ENCODE data around the gene CHRNE.

CHRNE gene

DNA sequence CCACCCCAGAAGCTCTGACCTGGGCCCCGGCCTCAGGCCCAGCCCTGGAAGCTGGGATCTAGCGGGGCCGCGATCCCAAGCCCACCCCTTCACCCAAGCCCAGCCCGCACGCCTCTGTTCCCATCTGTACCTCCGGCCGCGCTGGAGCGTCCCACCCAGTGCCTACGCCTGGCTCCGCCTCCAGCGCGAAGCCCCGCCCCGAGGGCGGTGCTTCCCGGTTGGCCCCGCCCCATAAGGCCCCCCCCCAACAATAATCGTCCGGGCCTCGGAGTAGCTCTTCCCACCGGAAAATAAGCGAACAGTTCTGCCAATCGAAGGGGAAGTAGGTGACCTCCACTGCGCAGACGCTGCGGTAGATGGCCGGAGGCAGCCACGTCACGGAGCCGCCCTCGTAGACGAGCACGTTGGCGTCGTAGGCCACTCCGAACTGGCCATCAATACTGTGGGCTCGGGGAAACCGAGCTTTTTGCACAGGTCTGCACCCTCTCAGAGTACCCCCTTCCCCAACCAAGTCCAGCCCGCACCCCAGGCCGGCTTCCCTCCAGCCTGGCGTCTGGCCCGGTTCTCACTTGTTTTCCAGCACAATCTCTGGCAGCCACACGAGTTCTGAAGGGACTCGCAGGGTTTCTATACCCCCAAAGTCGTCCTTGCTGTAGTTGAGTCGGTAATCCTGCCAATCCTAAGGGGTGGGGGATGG lies 1.1 kb downstream of the CHRNE start:
- DNase-seq = no peak

DNA sequence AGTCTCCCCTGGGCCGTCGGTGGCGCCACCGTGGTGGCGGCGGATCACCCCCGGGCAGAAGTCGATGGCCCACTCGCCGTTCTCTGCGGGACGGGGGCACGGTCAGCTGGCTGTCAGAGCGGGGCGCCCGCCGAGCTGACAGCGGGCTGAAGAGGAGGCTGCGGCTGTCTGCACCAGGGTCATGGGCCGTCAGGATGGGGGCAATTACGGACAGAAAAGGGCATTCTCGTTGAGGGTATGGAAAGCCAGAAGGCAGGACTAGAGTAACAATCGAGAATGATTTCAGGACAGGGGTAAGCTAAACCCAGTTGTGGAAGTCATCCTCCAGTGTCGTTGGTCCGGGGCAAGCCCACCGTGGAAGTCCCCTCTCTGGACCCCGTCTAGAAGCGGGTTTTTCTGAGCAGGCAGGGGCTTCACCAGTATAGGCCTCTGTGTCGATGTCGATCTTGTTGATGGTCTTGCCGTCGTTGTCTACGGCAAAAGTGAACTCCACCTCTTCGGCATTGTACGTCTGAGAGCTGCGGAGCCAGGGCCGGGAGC lies 1.7 kb downstream of the CHRNE start:
- DNase-seq = no peak

DNA sequence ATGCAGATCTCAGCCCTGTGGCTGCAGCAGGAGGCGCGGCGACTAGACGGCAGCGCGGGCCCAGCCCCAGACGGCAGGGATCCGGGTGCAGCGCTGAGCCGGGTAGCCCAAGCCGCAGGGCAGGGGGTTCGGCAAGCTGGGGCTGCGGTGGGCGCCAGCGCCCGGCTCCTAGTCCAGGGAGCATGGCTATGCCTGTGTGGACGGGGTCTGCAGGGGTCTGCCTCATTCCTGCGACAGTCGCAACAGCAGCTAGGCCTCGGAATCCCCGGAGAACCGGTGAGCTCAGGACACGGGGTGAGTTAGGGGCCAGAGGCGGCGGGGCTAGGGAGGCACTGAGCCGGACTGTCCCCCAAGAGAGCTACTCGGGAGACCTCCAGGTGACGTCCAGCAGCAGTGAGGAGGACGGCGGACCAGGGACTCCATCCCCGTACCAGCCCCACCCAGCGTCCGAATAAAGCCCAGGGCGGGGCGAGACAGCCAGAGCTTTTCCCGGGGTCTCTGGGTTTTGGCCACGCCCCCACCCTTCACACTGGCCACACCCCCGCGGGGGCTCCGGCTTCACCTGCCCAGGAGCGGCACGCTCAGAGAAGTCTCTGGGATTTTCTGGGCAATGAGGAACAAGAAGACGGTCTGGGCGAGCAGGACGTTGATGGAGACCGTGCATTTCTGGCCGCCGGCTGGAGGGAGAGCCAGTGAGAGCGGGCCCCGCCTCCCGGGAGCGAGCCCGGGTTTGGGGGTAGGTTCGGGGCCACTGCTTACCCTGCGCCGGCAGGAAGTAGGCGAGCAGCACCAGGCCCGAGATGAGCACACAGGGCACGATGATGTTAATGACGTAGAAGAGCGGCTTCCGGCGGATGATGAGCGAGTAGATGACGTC lies 2.4 kb downstream of the CHRNE start:
- no peak for DNase-seq

DNA sequence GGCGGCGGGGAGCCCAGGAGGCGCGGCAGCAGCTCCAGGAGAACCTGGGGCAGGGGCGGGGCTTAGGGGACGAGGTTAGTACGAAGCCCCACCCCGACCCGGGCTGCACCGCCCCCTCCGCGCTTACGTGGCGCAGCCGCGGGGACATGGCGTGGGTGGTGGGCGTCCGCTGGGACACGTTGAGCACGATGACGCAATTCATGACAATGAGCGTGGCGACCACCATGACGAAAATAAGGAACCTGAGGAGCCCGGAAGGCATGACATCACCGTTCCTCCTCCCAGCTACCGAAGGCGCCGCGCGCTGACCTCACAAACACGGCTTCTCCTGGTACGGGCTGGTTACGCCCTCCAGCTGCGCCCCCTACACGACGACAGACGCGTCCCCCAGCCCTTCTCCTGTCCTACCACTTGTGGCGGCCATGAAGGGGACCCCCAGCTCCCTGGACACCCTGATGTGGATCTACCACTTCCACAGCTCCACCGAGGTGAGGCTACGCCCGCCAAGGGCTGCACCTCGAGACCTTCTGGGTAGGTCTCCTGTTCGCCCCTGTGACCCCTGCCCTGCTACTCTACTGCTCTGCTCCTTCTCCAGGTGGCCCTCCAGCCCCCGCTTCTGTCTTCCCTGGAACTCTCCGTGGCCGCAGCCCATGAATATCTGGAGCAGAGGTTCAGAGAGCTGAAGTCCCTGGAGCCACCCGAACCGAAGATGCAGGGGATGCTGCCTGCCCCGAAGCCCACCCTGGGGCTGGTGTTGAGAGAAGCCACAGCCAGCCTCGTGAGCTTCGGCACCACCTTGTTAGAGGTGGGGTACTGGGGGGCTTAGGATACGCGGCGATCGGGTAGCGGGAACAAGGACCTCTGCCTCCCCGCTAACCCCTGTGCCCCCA lies 3.3 kb downstream of the CHRNE start, which contains the start of gene C17orf107:
Gene C17orf107, plus strand, starts transcription at position 196 of the 890 bp plus-strand sequence. Its CDS starts 227 bp downstream, at position 423.
- DNase-seq = no peak

DNA sequence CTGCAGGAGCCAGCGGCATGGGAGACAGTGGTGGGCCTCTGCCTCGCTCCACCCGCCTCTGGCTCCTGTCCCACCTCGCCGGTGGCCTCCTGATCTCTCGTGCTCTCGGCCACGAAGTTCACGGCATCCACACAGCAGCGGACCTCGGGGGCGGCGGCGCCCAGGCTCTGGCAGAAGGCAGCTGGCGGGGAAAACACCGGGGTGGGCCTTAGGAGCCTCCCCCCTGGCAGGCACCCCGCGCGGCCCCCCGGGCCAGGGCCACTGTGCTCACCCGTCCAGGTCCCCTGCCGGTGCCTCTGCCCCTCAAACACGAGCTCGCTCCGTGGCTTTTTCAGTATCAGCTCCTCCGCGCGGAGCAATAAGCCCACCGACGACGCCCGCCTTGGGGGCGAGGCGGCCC lies 4.0 kb downstream of the CHRNE start:
- DNase-seq = no peak

DNA sequence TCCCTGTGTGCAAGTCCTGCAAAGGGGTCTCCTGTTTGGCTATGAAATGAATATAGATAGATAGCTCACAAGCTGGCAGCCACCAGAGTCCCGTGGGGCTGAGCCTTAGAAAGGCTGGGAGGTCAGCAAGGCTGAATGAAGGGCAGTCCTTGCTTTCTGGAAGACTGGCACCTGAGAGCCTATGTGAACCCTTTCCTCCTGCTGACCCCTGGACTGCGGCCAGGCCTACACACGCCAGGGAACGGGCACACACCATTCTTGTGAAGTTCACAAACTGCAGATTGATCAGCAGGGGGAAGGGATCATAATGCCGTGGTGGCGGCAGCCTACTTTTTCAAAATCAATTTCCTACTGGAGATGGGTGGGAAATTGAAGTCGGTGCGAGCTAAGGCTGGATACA lies 4.5 kb downstream of the CHRNE start:
- no peak for DNase-seq

DNA sequence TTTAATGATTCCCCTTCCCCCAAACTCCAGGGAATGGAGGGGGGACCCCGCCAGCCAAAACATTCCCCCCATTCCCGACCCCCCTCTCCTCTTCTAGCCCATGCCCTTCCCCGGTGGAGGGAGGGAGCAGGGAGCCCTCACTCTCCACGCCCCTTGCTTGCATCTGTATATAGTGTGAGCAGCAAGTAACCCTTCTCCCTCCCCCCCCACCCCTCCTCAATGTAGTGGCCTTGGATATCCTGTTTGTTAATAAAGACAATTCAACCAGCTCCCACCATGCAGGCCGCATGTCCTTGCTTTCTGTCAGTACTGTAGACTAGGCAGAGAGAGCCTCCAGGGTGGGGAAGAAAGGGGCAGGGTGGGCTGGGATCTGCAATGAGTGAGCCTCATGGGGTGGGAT lies 5.1 kb downstream of the CHRNE start:
- no peak for DNase-seq

DNA sequence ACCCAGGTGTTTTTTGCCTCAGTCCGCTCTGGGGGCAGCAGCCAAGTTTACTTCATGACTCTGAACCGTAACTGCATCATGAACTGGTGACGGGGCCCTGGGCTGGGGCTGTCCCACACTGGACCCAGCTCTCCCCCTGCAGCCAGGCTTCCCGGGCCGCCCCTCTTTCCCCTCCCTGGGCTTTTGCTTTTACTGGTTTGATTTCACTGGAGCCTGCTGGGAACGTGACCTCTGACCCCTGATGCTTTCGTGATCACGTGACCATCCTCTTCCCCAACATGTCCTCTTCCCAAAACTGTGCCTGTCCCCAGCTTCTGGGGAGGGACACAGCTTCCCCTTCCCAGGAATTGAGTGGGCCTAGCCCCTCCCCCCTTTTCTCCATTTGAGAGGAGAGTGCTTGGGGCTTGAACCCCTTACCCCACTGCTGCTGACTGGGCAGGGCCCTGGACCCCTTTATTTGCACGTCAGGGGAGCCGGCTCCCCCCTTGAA lies 5.7 kb downstream of the CHRNE start:
- DNase-seq = no peak

DNA sequence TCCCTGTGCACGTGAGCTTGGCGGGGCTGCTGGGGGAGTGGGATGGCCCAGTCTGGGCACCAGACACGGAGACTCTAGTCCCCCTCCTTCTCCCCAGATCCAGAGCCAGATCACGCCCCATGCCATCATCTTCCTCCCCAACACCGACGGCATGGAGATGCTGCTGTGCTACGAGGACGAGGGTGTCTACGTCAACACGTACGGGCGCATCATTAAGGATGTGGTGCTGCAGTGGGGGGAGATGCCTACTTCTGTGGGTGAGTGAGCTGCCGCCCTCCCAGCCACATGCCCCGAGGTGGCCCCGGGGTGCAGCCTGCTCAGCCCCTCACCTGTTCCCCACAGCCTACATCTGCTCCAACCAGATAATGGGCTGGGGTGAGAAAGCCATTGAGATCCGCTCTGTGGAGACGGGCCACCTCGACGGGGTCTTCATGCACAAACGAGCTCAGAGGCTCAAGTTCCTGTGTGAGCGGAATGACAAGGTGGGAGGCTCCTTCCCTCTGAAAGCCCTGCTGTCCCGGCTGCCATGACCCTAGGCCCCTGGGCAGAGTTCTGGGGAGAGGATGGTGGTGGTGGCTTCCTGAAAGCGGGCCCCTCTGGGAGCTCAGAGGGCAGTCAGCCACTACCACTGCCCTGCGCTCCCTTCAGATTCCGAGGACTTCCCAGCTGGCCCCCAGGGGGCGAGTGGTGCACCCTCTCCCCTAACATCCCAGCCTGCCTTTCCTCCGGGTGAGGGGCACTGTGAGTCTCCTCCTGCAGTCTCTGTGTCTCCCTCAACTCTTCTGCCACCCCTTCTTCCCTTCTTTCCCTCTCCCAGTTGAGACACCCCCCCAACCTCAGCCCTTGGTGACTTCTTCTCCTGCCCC lies 6.3 kb downstream of the CHRNE start:
- no peak for DNase-seq

DNA sequence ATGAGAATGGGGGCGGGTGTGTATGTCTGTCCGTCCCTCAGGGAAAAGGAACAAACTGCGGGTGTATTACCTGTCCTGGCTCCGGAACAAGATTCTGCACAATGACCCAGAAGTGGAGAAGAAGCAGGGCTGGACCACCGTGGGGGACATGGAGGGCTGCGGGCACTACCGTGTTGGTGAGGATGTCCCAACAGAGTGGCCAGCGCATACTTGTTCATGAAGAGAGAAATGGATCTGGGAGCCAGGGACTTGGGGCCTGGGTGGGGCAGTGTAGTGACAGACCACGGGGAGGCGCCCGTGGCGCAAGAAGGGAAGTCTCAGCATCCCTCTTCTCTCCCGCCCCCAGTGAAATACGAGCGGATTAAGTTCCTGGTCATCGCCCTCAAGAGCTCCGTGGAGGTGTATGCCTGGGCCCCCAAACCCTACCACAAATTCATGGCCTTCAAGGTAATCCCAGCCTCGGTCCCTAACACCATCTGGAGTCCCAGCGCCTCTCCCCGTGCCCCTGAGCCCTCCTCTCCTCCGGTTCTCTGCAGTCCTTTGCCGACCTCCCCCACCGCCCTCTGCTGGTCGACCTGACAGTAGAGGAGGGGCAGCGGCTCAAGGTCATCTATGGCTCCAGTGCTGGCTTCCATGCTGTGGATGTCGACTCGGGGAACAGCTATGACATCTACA lies 7.1 kb downstream of the CHRNE start:
- DNase-seq = no peak

DNA sequence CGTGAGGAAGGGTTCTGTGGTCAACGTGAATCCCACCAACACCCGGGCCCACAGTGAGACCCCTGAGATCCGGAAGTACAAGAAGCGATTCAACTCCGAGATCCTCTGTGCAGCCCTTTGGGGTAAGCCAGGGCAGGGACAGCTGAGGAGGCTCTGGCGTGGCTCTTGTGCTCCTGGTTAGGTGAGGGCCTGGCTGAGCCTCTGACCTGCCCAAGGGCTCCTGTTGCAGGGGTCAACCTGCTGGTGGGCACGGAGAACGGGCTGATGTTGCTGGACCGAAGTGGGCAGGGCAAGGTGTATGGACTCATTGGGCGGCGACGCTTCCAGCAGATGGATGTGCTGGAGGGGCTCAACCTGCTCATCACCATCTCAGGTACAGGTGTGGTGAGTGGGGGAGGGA lies 7.8 kb downstream of the CHRNE start:
- no peak for DNase-seq

DNA sequence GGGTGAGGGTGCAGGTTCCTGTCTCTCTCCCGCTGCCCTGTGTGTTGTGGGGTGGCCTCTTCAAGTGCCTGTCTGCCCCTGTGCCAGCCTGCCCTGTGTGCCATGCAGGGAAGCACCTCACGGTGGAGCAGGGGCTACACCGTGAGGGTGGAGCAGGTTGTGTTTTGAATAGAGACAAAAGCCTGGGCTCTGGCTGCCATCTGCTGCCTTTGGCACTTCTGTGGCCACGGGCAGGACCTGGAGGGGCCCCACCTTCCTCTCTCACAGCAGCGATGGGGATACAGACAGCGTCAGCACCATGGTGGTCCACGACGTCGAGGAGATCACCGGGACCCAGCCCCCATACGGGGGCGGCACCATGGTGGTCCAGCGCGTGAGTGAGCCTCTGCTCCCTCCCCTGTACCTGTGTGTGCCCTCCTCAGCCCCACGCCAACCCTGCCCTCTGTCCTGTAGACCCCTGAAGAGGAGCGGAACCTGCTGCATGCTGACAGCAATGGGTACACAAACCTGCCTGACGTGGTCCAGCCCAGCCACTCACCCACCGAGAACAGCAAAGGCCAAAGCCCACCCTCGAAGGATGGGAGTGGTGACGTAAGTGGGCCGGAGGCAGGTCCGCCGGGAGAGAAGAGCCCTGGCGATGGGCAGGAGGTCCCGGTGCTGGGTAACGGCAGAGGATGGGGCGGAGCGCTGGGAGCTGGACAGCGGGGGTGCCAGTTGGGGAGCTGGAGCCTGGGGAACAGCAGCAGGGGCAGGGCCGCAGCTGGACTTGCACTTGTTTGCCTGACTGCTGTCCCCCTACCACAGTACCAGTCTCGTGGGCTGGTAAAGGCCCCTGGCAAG lies 9.0 kb downstream of the CHRNE start:
- no peak for DNase-seq

DNA sequence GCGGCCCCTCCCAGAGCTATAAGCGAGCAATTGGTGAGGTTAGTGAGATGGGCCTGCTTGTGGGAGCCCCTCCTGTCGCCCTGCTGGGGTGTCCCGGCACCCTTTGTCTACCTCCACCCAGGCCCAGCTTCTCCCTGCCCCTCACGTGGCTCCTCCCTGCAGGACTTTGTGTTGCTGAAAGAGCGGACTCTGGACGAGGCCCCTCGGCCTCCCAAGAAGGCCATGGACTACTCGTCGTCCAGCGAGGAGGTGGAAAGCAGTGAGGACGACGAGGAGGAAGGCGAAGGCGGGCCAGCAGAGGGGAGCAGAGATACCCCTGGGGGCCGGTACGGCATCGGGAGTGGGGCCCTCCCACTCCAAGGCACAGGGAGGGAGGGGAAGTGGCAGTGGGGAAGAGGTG lies 9.6 kb downstream of the CHRNE start:
- DNase-seq = no peak

DNA sequence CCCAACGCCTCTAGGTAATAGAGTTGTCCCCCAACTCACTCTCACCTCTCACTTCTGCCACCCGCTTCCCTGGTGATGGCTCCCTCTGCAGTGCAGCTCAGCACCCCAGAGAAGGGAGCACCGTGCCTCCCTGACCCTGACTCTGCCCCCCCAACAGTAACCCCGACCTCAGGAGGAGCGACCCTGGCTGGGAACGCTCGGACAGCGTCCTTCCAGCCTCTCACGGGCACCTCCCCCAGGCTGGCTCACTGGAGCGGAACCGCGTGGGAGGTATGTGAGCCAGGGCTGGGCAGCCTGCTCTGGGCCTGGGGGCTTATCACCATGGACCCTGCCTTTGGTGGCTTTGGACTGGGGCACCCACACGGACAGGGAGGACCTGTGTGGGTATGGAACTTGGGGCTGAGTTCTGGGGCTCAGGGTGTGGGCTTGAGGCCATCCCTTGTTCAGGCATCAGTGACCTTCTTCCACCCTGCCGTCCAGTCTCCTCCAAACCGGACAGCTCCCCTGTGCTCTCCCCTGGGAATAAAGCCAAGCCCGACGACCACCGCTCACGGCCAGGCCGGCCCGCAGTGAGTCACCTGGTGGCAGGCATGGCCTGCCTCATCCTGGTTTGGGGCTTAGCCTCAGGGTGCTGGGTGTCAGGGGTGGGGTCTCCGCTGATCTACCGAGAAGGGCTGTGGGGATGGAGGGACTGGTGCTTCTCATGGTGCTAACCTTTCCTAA lies 10.2 kb downstream of the CHRNE start:
- DNase-seq = no peak

DNA sequence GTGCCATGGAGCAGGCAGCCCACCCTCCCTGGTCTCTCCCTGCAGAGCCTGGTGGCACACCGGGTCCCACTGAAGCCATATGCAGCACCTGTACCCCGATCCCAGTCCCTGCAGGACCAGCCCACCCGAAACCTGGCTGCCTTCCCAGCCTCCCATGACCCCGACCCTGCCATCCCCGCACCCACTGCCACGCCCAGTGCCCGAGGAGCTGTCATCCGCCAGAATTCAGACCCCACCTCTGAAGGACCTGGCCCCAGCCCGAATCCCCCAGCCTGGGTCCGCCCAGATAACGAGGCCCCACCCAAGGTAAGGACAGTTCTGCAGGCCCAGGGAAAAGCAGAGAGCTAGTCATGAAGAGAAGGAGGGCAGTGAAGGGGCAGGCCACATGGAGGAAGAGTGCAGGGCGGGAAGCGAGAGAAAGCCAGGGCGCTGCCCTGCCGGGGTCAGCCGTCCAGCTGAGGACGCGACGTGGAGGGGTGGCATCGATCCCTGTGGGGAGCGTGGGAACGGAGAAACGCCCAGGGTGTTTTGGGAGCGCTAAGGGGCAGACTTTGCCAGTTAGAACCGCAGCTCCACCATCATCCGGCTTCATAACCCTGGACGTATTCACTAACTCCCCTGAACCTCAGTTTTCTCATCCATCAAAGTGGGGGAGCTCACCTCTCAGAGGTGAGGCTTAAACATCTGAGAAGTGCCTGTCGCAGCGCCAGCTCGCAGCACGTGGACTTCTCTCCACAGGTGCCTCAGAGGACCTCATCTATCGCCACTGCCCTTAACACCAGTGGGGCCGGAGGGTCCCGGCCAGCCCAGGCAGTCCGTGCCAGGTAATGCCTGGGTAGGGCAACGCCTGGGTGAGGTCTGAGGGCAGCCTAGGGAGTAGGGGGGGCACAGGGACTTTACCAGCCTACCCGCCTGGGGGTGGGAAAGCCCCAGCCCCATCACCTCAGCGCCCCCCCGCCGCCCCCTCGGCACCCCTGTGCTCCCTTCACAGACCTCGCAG lies 11.2 kb downstream of the CHRNE start:
- no peak for DNase-seq

DNA sequence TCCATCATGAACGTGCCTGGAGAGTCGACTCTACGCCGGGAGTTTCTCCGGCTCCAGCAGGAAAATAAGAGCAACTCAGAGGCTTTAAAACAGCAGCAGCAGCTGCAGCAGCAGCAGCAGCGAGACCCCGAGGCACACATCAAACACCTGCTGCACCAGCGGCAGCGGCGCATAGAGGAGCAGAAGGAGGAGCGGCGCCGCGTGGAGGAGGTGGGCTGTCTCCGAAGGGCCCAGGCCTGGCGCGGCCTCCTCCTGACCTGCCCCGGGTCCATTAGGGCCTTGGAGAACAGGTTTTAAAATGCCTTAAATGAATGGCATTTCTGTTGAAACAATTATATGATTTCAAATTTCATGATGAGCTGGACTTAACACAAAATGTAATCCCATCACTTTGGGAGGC lies 15.3 kb downstream of the CHRNE start:
- DNase-seq = no peak

DNA sequence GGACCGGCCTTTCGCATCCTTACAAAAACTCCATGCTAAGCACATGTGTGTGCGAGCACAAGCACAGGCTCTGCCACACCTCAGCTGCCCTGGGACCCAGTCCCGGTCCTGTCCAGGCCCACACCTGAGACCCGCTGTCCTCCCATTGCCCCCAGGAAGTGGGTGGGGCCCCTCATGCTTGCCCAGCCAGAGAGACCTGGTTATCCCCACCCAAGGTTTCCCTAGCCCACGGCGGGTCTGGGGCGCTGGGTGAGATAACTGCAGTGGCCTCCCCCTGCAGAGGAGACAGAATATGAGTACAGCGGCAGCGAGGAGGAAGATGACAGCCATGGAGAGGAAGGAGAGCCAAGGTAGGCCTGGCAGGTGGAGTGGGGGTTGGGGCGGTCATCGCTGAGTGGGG lies 16.1 kb downstream of the CHRNE start:
- DNase-seq = no peak

DNA sequence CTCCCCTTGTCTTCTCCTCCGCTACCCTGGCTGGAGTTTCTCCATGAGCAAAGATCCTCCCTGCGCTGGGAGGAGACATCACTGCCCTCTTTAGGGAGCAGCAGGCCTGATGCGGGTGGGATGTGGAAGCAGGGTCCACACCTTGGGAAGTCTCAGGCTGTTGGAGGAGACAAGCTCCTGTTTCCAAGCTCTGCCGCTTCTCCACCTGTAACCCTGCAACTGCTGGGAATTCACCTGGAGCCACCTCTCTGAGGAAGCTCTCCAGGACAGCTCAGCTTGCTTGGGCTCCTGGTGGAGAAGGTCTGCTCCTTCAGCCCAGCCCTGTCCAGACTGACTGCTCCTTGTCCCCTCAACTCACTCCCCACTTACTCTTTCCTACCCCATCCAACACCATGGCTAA lies 18.4 kb downstream of the CHRNE start:
- DNase-seq = no peak
